HepG2 (cell line): Measurements from ENCODE around the gene EHBP1. TPM values are rescaled to one million over a fixed set of nuclear protein-coding genes. Genes with fewer than 3 reads are reported as not detected.

ENCODE experiments used
- ATAC-seq: fragments of 200-7000 bp; cut with Tn5 transposase; 3 replicates; pipeline ENCODE4 v1.9.1; 2020; ENCODE audit warnings: mild to moderate bottlenecking, moderate library complexity
- Bru-seq: library from RNA; stranded (reverse); fragments of 400-500 nt; gene quantifications from one replicate; lab custom pipeline; 2021; lab: Mats Ljungman, UMichigan
- BruChase-seq, 2 experiments: library from RNA; stranded (reverse); fragments of 400-500 nt; gene quantifications; one replicate each; lab custom pipeline; 2021; lab: Mats Ljungman, UMichigan
- BruUV-seq: library from RNA; stranded (reverse); fragments of 400-500 nt; replicated peaks from 2 replicates; lab custom pipeline; 2021; lab: Mats Ljungman, UMichigan
- CTCF ChIA-PET: fragments of 300-600 bp; formaldehyde crosslinking; extraction: SDS; loops from one replicate; lab custom pipeline; 2021; ENCODE audit warnings: low total read pairs, inconsistent platforms, low intra/inter-chr PET ratio; lab: Yijun Ruan, JAX
- POLR2A ChIA-PET: fragments of 350-600 bp; sonication (Branson Sonifier 250); formaldehyde crosslinking; loops from one replicate; lab custom pipeline; 2020; ENCODE audit warnings: antibody characterized with exemption, inconsistent platforms; lab: Yijun Ruan, JAX
- DNase-seq: peaks from one replicate; pipeline ENCODE4 v3.0.0-alpha.2; 2015; ENCODE audit warnings: low spot score
- FAIRE-seq: peaks from 3 replicates; lab custom pipeline; 2011; peaks lifted over from hg19 to GRCh38; lab: Jason Lieb, UNC
- H2AFZ ChIP-seq: one replicate; pipeline ENCODE4 v1.6.1; 2011; ENCODE audit warnings: low read length, inconsistent platforms
- H3K27ac ChIP-seq: fragments of 300-600 bp; 3 replicates; pipeline ENCODE4 v1.8.0; 2011; ENCODE audit warnings: mixed run types, mild to moderate bottlenecking, mixed read lengths, low read length, inconsistent platforms; ENCODE audit not compliant: insufficient read depth; ENCODE audit errors: extremely low read length
- H3K27me3 ChIP-seq, 2 experiments: fragments of 200-600 bp in 1 of 2; 2 replicates in 1 of 2; 3 replicates in 1 of 2; pipeline versions ENCODE4 v1.6.0 to v1.8.0; 2011; ENCODE audit warnings: low read length in 2 of 2, mild to moderate bottlenecking in 2 of 2, moderate library complexity in 2 of 2, inconsistent platforms in 1 of 2; ENCODE audit not compliant: insufficient read depth in 2 of 2, control insufficient read depth in 1 of 2
- H3K36me3 ChIP-seq, 2 experiments: fragments of 200-600 bp in 1 of 2; replicated peaks in 1 of 2; 2 replicates in 1 of 2; 3 replicates in 1 of 2; pipeline versions ENCODE4 v1.5.1 to v1.8.0; 2011; ENCODE audit warnings: low read length in 2 of 2, inconsistent platforms in 1 of 2; ENCODE audit not compliant: insufficient read depth in 2 of 2, control insufficient read depth in 1 of 2
- H3K4me1 ChIP-seq: 2 replicates; pipeline ENCODE4 v1.5.1; 2012; ENCODE audit warnings: low read length, inconsistent platforms; ENCODE audit not compliant: insufficient read depth
- H3K4me2 ChIP-seq: 2 replicates; pipeline ENCODE4 v1.6.0; 2011; ENCODE audit warnings: low read depth, low read length, inconsistent platforms
- H3K4me3 ChIP-seq, 3 experiments: fragments of 200-600 bp in 1 of 3; sonication (generic), shearing (Covaris generic) in 1 of 3; replicated peaks in 1 of 3; 2 replicates each; pipeline ENCODE4 v1.5.1; 2011 to 2016; ENCODE audit warnings: low read length in 3 of 3, inconsistent platforms in 2 of 3, low read depth in 2 of 3, mild to moderate bottlenecking in 2 of 3, control low read depth in 1 of 3, mixed read lengths in 1 of 3; ENCODE audit not compliant: insufficient read depth in 1 of 3
- H3K79me2 ChIP-seq: one replicate; pipeline ENCODE4 v1.6.1; 2011; ENCODE audit warnings: low read length, inconsistent platforms; ENCODE audit not compliant: insufficient read depth
- H3K9ac ChIP-seq: 2 replicates; pipeline ENCODE4 v1.6.0; 2011; ENCODE audit warnings: mild to moderate bottlenecking, low read depth, low read length, inconsistent platforms; ENCODE audit not compliant: insufficient read depth
- H3K9me3 ChIP-seq: 2 replicates; pipeline ENCODE4 v1.5.1; 2012; ENCODE audit warnings: mild to moderate bottlenecking, low read length
- H4K20me1 ChIP-seq: 2 replicates; pipeline ENCODE4 v1.6.0; 2011; ENCODE audit warnings: inconsistent platforms, mild to moderate bottlenecking, low read length, moderate library complexity; ENCODE audit not compliant: insufficient read depth
- AGO2 ChIP-seq: fragments of 200-400 bp; formaldehyde crosslinking; optimal IDR thresholded peaks from 2 replicates; pipeline ENCODE3; 2017; ENCODE audit warnings: mild to moderate bottlenecking, low read depth, low read length, moderate library complexity
- ERF ChIP-seq: IDR thresholded peaks from 2 replicates; pipeline ENCODE4 v1.6.1; 2018; ENCODE audit warnings: missing biosample characterization, missing genetic modification reagents
- NBN ChIP-seq: fragments of 450-650 bp; conservative IDR thresholded peaks from 2 replicates; pipeline ENCODE4 v1.6.1; 2017
- NFKBIZ ChIP-seq: IDR thresholded peaks from 2 replicates; pipeline ENCODE4 v1.6.1; 2018; ENCODE audit warnings: missing genetic modification reagents, missing compliant biosample characterization
- NFYB ChIP-seq: sonication (generic); formaldehyde crosslinking; IDR thresholded peaks from 2 replicates; pipeline ENCODE4 v1.4.0; 2020; ENCODE audit warnings: missing genetic modification reagents
- PPARG ChIP-seq: conservative IDR thresholded peaks from 2 replicates; pipeline ENCODE4 v1.6.1; 2016; ENCODE audit warnings: missing biosample characterization, missing genetic modification reagents
- ZNF260 ChIP-seq: sonication (generic); formaldehyde crosslinking; IDR thresholded peaks from 2 replicates; pipeline ENCODE4 v1.4.0; 2020; ENCODE audit warnings: missing genetic modification reagents, low read depth, mild to moderate bottlenecking, borderline replicate concordance
- ZNF317 ChIP-seq: sonication (generic); formaldehyde crosslinking; IDR thresholded peaks from 2 replicates; pipeline ENCODE4 v1.5.0; 2020; ENCODE audit warnings: mild to moderate bottlenecking, missing genetic modification reagents
- WGBS: methylation state at CpG from one replicate; pipeline ENCODE4 v1.1.6; 2017; ENCODE audit warnings: low lambda C conversion rate; 5-methylcytosine and 5-hydroxymethylcytosine counted together
- in situ Hi-C: cut with HindIII; loops from 2 replicates; pipeline ENCODE4 v1.10.0; 2017; ENCODE audit warnings: low pct_unique_long_range_greater_than_20kb; ENCODE audit not compliant: extremely low pct_ligation_motif_present
- intact Hi-C: fragments of 100-400 bp; cut with micrococcal nuclease; formaldehyde crosslinking; loops from one replicate; pipeline ENCODE4 v1.10.0; 2022; ENCODE audit not compliant: unreplicated experiment
- long read RNA-seq, 2 experiments: library from RNA in 1 of 2; library from polyadenylated mRNA in 1 of 2; stranded (forward) in 1 of 2; unstranded in 1 of 2; transcript quantifications; one replicate each; pipeline ENCODE4 v2.0.0, GENCODE V29; 2019 to 2022
- polyA minus RNA-seq, 3 experiments: library from RNA; depleted of rRNA, polyadenylated mRNA; stranded (reverse); fragments of >200 nt; gene quantifications; 2 replicates each; pipeline ENCODE4 v1.2.3, GENCODE V29; 2011; ENCODE audit warnings: low replicate concordance in 1 of 3
- polyA plus RNA-seq, 8 experiments: library from polyadenylated mRNA; depleted of rRNA in 3 of 8; stranded (reverse) in 7 of 8; unstranded in 1 of 8; fragments of >200 nt; fragmentation: Illumina TruSeq in 4 of 8; extraction: Trizol in 4 of 8; gene quantifications; 2 replicates each; pipeline versions ENCODE4 v1.2.1 to v1.2.3, GENCODE V29; 2011 to 2016; ENCODE audit warnings: low read depth in 4 of 8, missing spikeins in 1 of 8, mixed read lengths in 1 of 8; ENCODE audit not compliant: insufficient read depth in 1 of 8
- total RNA-seq, 5 experiments: library from RNA; depleted of rRNA; stranded (reverse); fragments of >200 nt; fragmentation: Illumina TruSeq; extraction: Trizol; gene quantifications; 2 replicates each; pipeline ENCODE4 v1.2.3, GENCODE V29; 2016; ENCODE audit warnings: low read depth in 1 of 5
- TF ChIP-seq, protein P1 (sequence below): sonication (generic); formaldehyde crosslinking; IDR thresholded peaks from 2 replicates; pipeline ENCODE4 v1.4.0; 2020; ENCODE audit warnings: missing genetic modification reagents
- TF ChIP-seq, protein P2 (sequence below): sonication (generic); formaldehyde crosslinking; IDR thresholded peaks from 2 replicates; pipeline ENCODE4 v1.5.1; 2020; ENCODE audit warnings: mild to moderate bottlenecking, missing genetic modification reagents, borderline replicate concordance

EHBP1 gene
- 93.5 and 122 TPM in 2 replicates for total RNA-seq (2016; rRNA removed; fragmentation: Illumina TruSeq; extraction: Trizol)
- 97.2 and 110 TPM in 2 replicates for total RNA-seq (2016; cell fraction: cytosol; rRNA removed; fragmentation: Illumina TruSeq; extraction: Trizol; ENCODE audit: low read depth)
- 95.7 and 116 TPM in 2 replicates for total RNA-seq (2016; cell fraction: insoluble cytoplasmic fraction; rRNA removed; fragmentation: Illumina TruSeq; extraction: Trizol)
- total RNA-seq (2016; cell fraction: membrane; rRNA removed; fragmentation: Illumina TruSeq; extraction: Trizol), result 85.7 and 89.7 TPM in 2 replicates
- 203 and 204 TPM in 2 replicates for total RNA-seq (2016; cell fraction: nucleus; rRNA removed; fragmentation: Illumina TruSeq; extraction: Trizol)
- 133 and 146 TPM in 2 replicates for polyA plus RNA-seq (2011; rRNA removed)
- 63.6 and 104 TPM in 2 replicates for polyA plus RNA-seq (2011; cell fraction: cytosol; rRNA removed)
- polyA plus RNA-seq (2011; cell fraction: nucleus; rRNA removed), result 143 and 176 TPM in 2 replicates
- polyA plus RNA-seq (2012), result 168 and 275 TPM in 2 replicates
- 15.0 and 16.3 TPM in 2 replicates for polyA plus RNA-seq (2016; cell fraction: cytosol; fragmentation: Illumina TruSeq; extraction: Trizol; ENCODE audit: low read depth)
- 115 and 119 TPM in 2 replicates for polyA plus RNA-seq (2016; cell fraction: insoluble cytoplasmic fraction; fragmentation: Illumina TruSeq; extraction: Trizol; ENCODE audit: low read depth)
- 32.6 and 37.1 TPM in 2 replicates for polyA plus RNA-seq (2016; cell fraction: membrane; fragmentation: Illumina TruSeq; extraction: Trizol; ENCODE audit: low read depth)
- polyA plus RNA-seq (2016; cell fraction: nucleus; fragmentation: Illumina TruSeq; extraction: Trizol; ENCODE audit: insufficient read depth, low read depth), result 123 and 129 TPM in 2 replicates
- 26.4 and 224 TPM in 2 replicates for polyA minus RNA-seq (2011; rRNA and poly(A)+ RNA removed; ENCODE audit: low replicate concordance)
- polyA minus RNA-seq (2011; cell fraction: cytosol; rRNA and poly(A)+ RNA removed), result 152 and 197 TPM in 2 replicates
- polyA minus RNA-seq (2011; cell fraction: nucleus; rRNA and poly(A)+ RNA removed), result 1,403 and 1,733 TPM in 2 replicates
- percentile 99 among the genes with signal in this experiment for Bru-seq, nascent RNA
- BruChase-seq, experiment 1, labeled RNA remaining after a 6-hour chase, result percentile 92 among the genes with signal in this experiment
- BruChase-seq, experiment 2, labeled RNA remaining after a 2-hour chase, result percentile 95 among the genes with signal in this experiment
- long read RNA-seq, experiment 1, partial matches to known transcripts, result 9 of 28 reads
- long read RNA-seq, experiment 1, other reads (novel, unspliced or antisense), result 17 of 28 reads
- long read RNA-seq, experiment 2, full-length matches to known transcripts, result 25 of 205 reads
- long read RNA-seq, experiment 2, partial matches to known transcripts, result 126 of 205 reads
- long read RNA-seq, experiment 2, other reads (novel, unspliced or antisense), result 54 of 205 reads

DNA sequence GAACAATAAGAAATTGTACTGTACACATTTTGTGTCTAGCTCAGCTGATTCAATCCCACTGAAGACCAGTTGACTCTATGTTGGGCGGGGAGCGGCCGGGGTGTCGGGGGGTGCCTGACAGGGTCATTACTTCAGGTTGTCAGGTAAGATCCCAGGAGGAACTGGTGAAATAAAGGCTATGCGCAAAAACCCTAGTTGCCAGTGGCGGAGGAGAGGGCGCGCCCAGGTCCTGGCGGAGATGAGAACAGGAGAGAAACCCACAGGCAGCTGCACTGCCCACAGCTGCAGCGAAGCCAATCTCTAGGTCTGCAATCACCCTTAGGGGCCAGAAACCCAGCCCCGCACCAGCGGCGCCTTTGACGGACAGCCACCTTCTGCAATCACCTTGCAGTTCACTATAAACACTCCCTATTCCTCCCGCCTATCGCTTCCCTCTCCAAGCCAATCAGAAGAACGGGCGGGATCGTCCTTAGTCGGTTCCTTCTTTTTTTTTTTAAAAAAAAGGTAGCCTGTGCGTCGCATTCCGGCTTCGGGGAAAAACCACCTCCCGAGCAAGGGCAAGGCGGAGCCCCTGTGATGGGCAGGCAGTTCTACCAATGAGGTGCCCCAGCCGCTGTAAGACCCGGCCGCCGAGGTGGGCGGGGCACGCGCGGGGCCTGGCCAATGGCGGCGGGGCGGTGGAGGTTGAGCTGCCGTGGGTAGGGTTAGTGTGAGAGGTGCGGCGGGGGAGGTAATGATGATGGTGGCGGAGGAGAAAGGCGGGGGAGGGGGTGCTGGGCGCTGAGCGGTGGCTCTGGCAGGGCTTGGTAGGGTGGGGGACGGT lies at the start of gene EHBP1:
Gene EHBP1, plus strand, starts transcription at position 707 of the 823 bp plus-strand sequence. CDS start 1,479 bp downstream, outside the sequence.
- FAIRE-seq (peak; percentile 75), ATAC-seq (peak; percentile 94), DNase-seq (peak; percentile 100)
- in situ Hi-C loops (loop anchor here (5.0 kb wide), 2 partner anchors 133 to 248 kb away; no protein-coding TSS in a partner anchor), intact Hi-C loops (loop anchor here (1.0 to 5.0 kb wide), 5 partner anchors 63 to 178 kb away; no protein-coding TSS in a partner anchor)
- Histone ChIP-seq H3K9me3 (no peaks in the 10 kb centered on the region), H3K36me3 (peaks cover 1 to 9% of the 10 kb centered on the region in 2 experiments; a peak in 3 of 5 replicates), H3K4me2 (peak within 1 kb of the TSS; percentile 95), H4K20me1 (no peaks in the 10 kb centered on the region), H3K4me1 (peaks cover 19% of the 10 kb centered on the region), H3K4me3 (peak within 1 kb of the TSS; percentile 77 to 97 (median 94)), H3K27me3 (no peaks in the 10 kb centered on the region; a peak in 1 of 5 replicates), H3K9ac (peak within 1 kb of the TSS; percentile 81), H3K27ac (peak within 1 kb of the TSS; percentile 70), H3K79me2 (peaks cover 46% of the 10 kb centered on the region), H2AFZ (no peak within 1 kb of the TSS)
- POLR2A ChIA-PET, result interaction anchor here (0.6 to 2.6 kb wide), 44 partner anchors 8 to 488 kb away, joined by 3 to 55 read pairs (median 4); no protein-coding TSS in a partner anchor
- under 1% methylated on average over 45 of the region's 45 CpGs for WGBS
- BruUV-seq, result no TSS peak
- CTCF ChIA-PET, result interaction anchor here (0.7 kb wide), 1 partner anchor 70 kb away, joined by 3 read pairs; no protein-coding TSS in a partner anchor
- TF ChIP-seq, protein P1, sequence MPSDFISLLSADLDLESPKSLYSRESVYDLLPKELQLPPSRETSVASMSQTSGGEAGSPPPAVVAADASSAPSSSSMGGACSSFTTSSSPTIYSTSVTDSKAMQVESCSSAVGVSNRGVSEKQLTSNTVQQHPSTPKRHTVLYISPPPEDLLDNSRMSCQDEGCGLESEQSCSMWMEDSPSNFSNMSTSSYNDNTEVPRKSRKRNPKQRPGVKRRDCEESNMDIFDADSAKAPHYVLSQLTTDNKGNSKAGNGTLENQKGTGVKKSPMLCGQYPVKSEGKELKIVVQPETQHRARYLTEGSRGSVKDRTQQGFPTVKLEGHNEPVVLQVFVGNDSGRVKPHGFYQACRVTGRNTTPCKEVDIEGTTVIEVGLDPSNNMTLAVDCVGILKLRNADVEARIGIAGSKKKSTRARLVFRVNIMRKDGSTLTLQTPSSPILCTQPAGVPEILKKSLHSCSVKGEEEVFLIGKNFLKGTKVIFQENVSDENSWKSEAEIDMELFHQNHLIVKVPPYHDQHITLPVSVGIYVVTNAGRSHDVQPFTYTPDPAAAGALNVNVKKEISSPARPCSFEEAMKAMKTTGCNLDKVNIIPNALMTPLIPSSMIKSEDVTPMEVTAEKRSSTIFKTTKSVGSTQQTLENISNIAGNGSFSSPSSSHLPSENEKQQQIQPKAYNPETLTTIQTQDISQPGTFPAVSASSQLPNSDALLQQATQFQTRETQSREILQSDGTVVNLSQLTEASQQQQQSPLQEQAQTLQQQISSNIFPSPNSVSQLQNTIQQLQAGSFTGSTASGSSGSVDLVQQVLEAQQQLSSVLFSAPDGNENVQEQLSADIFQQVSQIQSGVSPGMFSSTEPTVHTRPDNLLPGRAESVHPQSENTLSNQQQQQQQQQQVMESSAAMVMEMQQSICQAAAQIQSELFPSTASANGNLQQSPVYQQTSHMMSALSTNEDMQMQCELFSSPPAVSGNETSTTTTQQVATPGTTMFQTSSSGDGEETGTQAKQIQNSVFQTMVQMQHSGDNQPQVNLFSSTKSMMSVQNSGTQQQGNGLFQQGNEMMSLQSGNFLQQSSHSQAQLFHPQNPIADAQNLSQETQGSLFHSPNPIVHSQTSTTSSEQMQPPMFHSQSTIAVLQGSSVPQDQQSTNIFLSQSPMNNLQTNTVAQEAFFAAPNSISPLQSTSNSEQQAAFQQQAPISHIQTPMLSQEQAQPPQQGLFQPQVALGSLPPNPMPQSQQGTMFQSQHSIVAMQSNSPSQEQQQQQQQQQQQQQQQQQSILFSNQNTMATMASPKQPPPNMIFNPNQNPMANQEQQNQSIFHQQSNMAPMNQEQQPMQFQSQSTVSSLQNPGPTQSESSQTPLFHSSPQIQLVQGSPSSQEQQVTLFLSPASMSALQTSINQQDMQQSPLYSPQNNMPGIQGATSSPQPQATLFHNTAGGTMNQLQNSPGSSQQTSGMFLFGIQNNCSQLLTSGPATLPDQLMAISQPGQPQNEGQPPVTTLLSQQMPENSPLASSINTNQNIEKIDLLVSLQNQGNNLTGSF (CRISPR knock-in tag), result no peak; the same call in 1 of the 2 replicates
- TF ChIP-seq ZNF260 (CRISPR knock-in tag) (no peak), PPARG (CRISPR knock-in tag) (0 out of 2 replicates have a peak, but pooled peaks have one; percentile 51), AGO2 (no peak), ZNF317 (peak; percentile 88; the same call in 1 of the 2 replicates), NFKBIZ (CRISPR knock-in tag) (peak; percentile 18; the same call in 1 of the 2 replicates), NBN (no peak), NFYB (CRISPR knock-in tag) (peak; percentile 95), ERF (CRISPR knock-in tag) (peak; percentile 48; the same call in 1 of the 2 replicates)
- TF ChIP-seq, protein P2, sequence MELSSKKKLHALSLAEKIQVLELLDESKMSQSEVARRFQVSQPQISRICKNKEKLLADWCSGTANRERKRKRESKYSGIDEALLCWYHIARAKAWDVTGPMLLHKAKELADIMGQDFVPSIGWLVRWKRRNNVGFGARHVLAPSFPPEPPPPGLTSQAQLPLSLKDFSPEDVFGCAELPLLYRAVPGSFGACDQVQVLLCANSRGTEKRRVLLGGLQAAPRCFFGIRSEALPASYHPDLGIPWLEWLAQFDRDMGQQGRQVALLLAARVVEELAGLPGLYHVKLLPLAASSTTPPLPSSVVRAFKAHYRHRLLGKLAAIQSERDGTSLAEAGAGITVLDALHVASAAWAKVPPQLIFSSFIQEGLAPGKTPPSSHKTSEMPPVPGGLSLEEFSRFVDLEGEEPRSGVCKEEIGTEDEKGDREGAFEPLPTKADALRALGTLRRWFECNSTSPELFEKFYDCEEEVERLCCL (CRISPR knock-in tag), result 0 out of 2 replicates have a peak, but pooled peaks have one; percentile 50
